HG03565 (cell line): ENCODE measurements around the gene ZBTB20.
"Not testable (repeated sequence)": the region's sequence is repeated elsewhere in the genome, so short reads cannot be mapped to it uniquely, and the experiment has no call there.

ENCODE experiments used
- ATAC-seq: cut with Tn5 transposase; IDR thresholded peaks from one replicate; pipeline ENCODE4 v1.9.1; 2021; ENCODE audit warnings: mild to moderate bottlenecking, moderate library complexity; ENCODE audit not compliant: unreplicated experiment

The ZBTB20 gene

DNA sequence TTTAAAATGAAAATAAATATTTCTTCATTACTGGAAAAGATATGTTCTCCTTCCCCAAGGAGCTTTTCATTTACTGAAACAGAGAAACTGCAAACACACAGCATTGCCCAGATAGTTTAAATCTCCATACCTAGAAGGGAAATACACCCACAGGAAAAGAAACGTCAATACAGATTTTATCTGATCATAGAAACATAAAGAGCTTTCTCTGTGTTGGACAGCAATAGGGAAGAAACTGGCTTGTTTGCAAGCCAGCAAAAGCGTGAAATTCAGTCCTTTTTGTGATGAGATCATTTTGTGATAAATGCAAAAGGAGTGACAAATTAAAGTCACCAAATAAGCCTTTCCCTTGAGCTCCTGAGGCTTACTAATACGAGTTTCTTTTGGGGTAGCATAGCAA, 455.2 kb downstream of the ZBTB20 start:
- ATAC-seq: no peak

DNA sequence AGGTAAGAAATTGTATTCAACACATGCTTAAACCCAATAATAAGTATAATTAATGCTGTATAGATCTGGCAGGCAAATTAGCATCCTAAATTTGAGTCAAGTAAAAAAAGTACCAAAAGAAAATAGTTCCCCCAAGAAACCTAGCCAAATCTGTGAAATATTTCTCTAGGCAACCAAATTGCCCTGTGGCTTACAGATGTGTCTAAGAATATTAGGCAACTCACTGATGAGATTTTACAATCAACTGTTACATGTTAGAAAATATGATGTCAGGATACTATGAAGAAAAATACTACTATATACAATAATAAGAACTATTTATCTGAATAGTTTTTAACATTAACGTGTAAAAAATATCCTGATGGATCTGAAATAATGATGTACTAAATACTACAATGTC, 456.2 kb downstream of the ZBTB20 start:
- no peak for ATAC-seq

DNA sequence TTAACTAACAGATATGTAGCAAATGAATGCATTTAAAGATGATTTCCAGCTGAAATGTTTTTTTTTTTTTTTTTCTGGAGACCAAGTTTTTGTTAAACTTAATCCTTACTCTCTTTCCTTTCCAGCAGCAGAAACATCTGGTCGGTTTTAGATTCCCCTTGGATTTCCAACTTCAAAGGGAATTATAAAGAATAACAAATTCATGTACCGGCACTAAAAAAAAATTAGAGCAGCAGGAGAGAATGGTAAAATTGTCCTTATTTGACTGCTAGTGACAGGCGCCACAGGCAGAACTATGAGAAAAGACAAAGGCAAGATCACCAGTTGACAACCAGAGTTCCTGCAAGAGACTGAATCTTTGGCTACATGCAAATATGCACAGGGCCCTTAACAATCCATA, 459.9 kb downstream of the ZBTB20 start:
- ATAC-seq: no peak

DNA sequence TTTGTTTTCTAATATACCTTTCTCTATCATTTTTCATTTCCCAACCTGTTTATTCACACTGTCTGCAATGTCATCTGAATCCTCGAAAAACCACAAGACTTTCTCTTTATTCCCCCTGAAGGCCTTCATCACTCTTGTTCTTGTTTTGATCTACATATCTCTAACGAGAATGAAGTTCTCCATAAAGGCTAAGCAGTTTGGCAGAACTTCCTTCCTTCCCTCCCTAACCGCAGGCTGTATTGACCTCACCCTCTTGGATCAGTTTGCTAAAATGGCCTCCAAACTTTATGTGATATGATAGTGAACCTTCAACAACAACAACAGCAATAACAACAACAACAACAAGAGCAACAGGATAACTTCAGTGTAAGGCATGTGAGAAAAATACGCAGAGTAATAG, 460.5 kb downstream of the ZBTB20 start:
- ATAC-seq: no peak

GRCh38 chr3:114685161-114685560, 461.9 kb downstream of the ZBTB20 start:
- ATAC-seq: no peak

- no peak for ATAC-seq
These were observed 466.8 kb downstream of the ZBTB20 start for GRCh38 chr3:114680299-114680698.

DNA sequence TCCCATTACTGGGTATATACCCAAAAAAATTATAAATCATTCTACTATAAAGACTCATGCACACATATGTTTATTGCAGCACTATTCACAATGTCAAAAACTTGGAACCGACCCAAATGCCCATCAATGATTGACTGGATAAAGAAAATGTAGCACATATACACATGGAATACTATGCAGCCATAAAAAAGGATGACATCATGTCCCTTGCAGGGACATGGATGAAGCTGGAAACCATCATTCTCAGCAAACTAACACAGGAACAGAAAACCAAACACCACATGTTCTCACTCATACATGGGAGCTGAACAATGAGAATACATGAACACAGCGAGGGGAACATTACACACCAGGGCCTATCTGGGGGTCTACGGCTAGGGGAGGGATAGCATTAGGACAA, 467.3 kb downstream of the ZBTB20 start:
- not testable (repeated sequence) for ATAC-seq

- no peak for ATAC-seq
These were observed 472.0 kb downstream of the ZBTB20 start for GRCh38 chr3:114675104-114675503.

GRCh38 chr3:114674036-114674435, 473.1 kb downstream of the ZBTB20 start:
- ATAC-seq: no peak

GRCh38 chr3:114673481-114673880, 473.6 kb downstream of the ZBTB20 start:
- ATAC-seq: no peak

DNA sequence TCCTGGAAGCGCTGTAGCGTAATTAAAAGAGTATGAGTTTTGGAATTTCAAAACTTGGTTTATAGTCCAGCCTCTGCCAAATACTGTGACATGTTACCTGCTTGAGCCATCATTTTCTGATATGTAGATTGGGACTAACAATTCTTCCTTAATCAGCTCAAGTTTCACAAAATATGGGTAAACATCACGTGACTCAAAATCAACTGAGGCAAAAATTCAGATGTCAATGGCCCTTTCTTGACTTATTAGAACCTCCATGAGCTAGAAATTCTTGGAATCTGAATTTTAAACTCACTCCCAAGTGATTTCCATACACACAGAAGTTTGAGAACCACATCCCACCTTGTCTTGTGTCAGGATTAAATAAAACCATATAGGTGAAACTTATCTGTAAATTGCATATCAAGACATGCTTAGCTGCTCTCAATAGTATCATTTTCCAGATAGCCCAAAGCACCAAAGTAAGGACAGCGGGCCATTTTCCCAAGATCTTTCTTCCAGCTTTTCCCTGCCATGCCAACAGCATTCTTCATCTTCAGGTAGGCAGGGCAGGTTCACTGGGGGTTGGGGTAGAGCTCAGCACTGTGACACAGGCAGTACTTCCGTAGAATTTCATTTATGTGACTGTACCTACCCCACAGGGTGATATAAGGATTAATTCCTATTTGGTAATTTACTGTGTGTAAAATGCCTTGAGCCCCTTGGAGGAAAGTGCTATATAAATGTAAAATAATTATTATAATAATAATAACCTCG, 474.2 kb downstream of the ZBTB20 start:
- ATAC-seq: no peak

GRCh38 chr3:114671741-114672510, 475.2 kb downstream of the ZBTB20 start:
- ATAC-seq: no peak

DNA sequence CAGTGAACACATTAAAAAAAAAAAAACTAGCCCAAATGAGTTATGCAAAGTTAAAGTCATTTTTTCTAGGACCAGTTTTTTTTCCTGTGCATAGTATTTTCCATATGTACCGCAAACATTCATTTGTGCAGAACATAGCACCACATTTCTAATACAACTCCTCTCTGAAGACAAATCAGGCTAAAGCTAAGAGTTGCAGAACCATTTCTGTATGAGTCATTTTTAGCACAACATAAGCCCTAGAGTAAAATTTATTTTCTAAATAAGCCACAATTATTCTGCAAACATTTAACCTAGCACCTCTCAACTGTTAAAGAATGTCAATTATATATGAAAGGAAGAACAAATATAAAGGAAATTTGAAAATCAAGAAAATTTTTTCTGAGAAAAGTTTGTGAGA, 477.5 kb downstream of the ZBTB20 start:
- no peak for ATAC-seq

- no peak for ATAC-seq
These were observed 479.0 kb downstream of the ZBTB20 start for GRCh38 chr3:114668099-114668498.

- no peak for ATAC-seq
These were observed 480.5 kb downstream of the ZBTB20 start for GRCh38 chr3:114666623-114667022.

GRCh38 chr3:114664006-114664405, 483.1 kb downstream of the ZBTB20 start:
- ATAC-seq: no peak

GRCh38 chr3:114660808-114661207, 486.3 kb downstream of the ZBTB20 start:
- ATAC-seq: no peak

- no peak for ATAC-seq
These were observed 487.0 kb downstream of the ZBTB20 start for GRCh38 chr3:114660124-114660523.

GRCh38 chr3:114659109-114660061, 487.7 kb downstream of the ZBTB20 start:
- ATAC-seq: no peak

DNA sequence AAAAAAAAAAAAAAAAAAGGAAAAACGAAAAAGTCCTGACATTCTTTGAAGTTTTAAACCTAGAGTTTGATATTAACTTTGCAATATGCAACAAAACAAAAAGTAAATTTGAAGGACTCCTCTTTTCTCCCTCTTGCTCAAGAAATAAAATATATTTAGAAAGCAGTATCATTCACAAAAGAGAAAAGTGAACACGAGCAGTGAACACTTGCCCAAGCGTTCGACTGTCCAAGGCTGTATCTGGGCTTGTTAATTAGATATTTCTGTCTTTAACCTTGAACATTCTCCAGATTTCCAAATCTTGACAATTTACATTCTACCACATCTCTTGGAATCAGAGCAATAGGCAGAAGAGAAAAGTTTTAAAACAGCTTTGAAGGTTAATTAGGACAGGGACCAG, 495.5 kb downstream of the ZBTB20 start:
- ATAC-seq: no peak

DNA sequence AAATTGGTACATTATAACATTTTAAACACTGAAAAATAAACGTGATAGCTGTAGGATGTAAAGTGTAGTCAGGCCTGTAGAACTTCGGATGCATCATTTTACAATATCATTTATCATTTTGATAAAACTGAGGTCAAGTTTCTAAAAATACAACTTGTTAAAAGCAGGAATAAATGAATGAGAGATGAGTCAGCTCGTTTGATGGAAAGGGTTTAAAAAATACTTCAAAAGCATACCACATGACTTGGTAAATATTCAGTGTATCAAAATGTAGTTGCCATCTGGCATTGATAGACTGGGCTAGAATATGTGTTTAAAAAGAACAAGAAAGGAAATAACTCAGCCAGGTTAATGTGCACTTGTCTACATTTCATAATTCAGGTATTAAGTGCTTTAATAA, 496.3 kb downstream of the ZBTB20 start:
- ATAC-seq: no peak
